Hematopoietic multipotent progenitor cell (in vitro differentiated cells): Measurements from ENCODE around the gene PPP2R5E. TPM values are rescaled to one million over a fixed set of nuclear protein-coding genes. Genes with fewer than 3 reads are reported as not detected.
"Not testable (repeated sequence)": the region's sequence is repeated elsewhere in the genome, so short reads cannot be mapped to it uniquely, and the experiment has no call there.

Experiments used
- DNase-seq, 3 donors: peaks; one replicate each; pipeline ENCODE4 v3.0.0-alpha.2; 2011 to 2015; ENCODE audit warnings: low read depth in 2 of 3, low spot score in 2 of 3
- total RNA-seq: library from RNA; depleted of rRNA; stranded (reverse); fragments of >200 nt; gene quantifications from one replicate; pipeline ENCODE4 v1.2.3, GENCODE V29; 2012

The PPP2R5E gene
- total RNA-seq, 1 donor, result 6.7 TPM

GRCh38 chr14:63523735-63524426 is 19.3 kb downstream of the PPP2R5E start:
- no peak for DNase-seq

GRCh38 chr14:63522511-63522910 is 20.7 kb downstream of the PPP2R5E start:
- DNase-seq, result not testable (repeated sequence)

- no peak for DNase-seq
Observed at GRCh38 chr14:63517354-63517753, 25.8 kb downstream of the PPP2R5E start.

GRCh38 chr14:63515240-63515639 is 27.9 kb downstream of the PPP2R5E start:
- no peak for DNase-seq

- DNase-seq, result no peak
Observed at GRCh38 chr14:63513756-63514155, 29.4 kb downstream of the PPP2R5E start.

- no peak for DNase-seq
Observed at GRCh38 chr14:63512861-63513260, 30.3 kb downstream of the PPP2R5E start.

GRCh38 chr14:63510538-63510937 is 32.6 kb downstream of the PPP2R5E start:
- DNase-seq, result peak in 1 of 3 donors; percentile 4

- DNase-seq, result no peak
Observed at GRCh38 chr14:63508033-63508432, 35.1 kb downstream of the PPP2R5E start.

GRCh38 chr14:63504648-63505047 is 38.5 kb downstream of the PPP2R5E start:
- no peak for DNase-seq

GRCh38 chr14:63501429-63501828 is 41.7 kb downstream of the PPP2R5E start:
- DNase-seq, result no peak

- no peak for DNase-seq
Observed at GRCh38 chr14:63499701-63500250, 43.4 kb downstream of the PPP2R5E start.

- no peak for DNase-seq
Observed at GRCh38 chr14:63496837-63497400, 46.3 kb downstream of the PPP2R5E start.

GRCh38 chr14:63493246-63493645 is 49.9 kb downstream of the PPP2R5E start:
- DNase-seq, result peak in 2 of 3 donors; percentile 19 to 21

GRCh38 chr14:63492391-63492790 is 50.8 kb downstream of the PPP2R5E start:
- DNase-seq, result no peak

- peak in 1 of 3 donors; percentile 17 for DNase-seq
Observed at GRCh38 chr14:63487724-63488123, 55.5 kb downstream of the PPP2R5E start.

GRCh38 chr14:63486738-63487137 is 56.4 kb downstream of the PPP2R5E start:
- no peak for DNase-seq

GRCh38 chr14:63483315-63483714 is 59.9 kb downstream of the PPP2R5E start:
- no peak for DNase-seq

- no peak for DNase-seq
Observed at GRCh38 chr14:63480599-63480998, 62.6 kb downstream of the PPP2R5E start.

GRCh38 chr14:63478437-63478852 is 64.7 kb downstream of the PPP2R5E start:
- no peak for DNase-seq

- DNase-seq, result peak in 2 of 3 donors; percentile 29 to 56
Observed at GRCh38 chr14:63478010-63478409, 65.2 kb downstream of the PPP2R5E start.

- no peak for DNase-seq
Observed at GRCh38 chr14:63477556-63477955, 65.6 kb downstream of the PPP2R5E start.

GRCh38 chr14:63475761-63476160 is 67.4 kb downstream of the PPP2R5E start:
- DNase-seq, result peak in 1 of 3 donors; percentile 15
